Heart right ventricle (tissue), 16 donors: ENCODE data around the gene RHBDL3. TPM values are rescaled to one million over a fixed set of nuclear protein-coding genes. Genes with fewer than 3 reads are reported as not detected.
"Not testable (repeated sequence)": the region's sequence is repeated elsewhere in the genome, so short reads cannot be mapped to it uniquely, and the experiment has no call there.

Source experiments
- ATAC-seq, 8 donors: fragments of 200-7000 bp; cut with Tn5 transposase; one replicate each; pipeline ENCODE4 v1.9.1; 2020; ENCODE audit warnings: mild to moderate bottlenecking in 8 of 8, moderate library complexity in 8 of 8, moderate number of reproducible peaks in 1 of 8
- DNase-seq, 2 donors: peaks; one replicate each; pipeline ENCODE4 v3.0.0-alpha.2; 2020
- H3K27ac ChIP-seq, 10 donors: fragments of 200-600 bp; sonication (generic) in 2 of 10; one replicate each; pipeline versions ENCODE4 v1.5.0 to v1.8.0; 2020 to 2022; ENCODE audit warnings: mild to moderate bottlenecking in 3 of 10
- H3K27me3 ChIP-seq, 7 donors: fragments of 200-600 bp; one replicate each; pipeline ENCODE4 v1.8.0; 2021 to 2022; ENCODE audit warnings: mild to moderate bottlenecking in 2 of 7
- H3K36me3 ChIP-seq, 9 donors: fragments of 200-600 bp; sonication (generic) in 1 of 9; one replicate each; pipeline versions ENCODE4 v1.5.0 to v1.8.0; 2020 to 2022; ENCODE audit warnings: mild to moderate bottlenecking in 2 of 9
- H3K4me1 ChIP-seq, 9 donors: fragments of 200-600 bp; sonication (generic) in 1 of 9; one replicate each; pipeline versions ENCODE4 v1.5.0 to v1.8.0; 2020 to 2022; ENCODE audit warnings: mild to moderate bottlenecking in 4 of 9
- H3K4me3 ChIP-seq, 10 donors: fragments of 200-600 bp; sonication (generic) in 2 of 10; one replicate each; pipeline versions ENCODE4 v1.5.0 to v1.8.0; 2020 to 2022; ENCODE audit warnings: mild to moderate bottlenecking in 7 of 10, moderate library complexity in 2 of 10
- H3K9me3 ChIP-seq, 11 donors: fragments of 200-600 bp in 10 of 11; sonication (generic) in 2 of 11; one replicate each; pipeline versions ENCODE4 v1.5.0 to v1.8.0; 2013 to 2022; ENCODE audit warnings: mild to moderate bottlenecking in 2 of 11, control low read depth in 1 of 11, moderate library complexity in 1 of 11
- CTCF ChIP-seq, 9 donors: fragments of 200-600 bp; sonication (generic) in 2 of 9; IDR thresholded peaks; one replicate each; pipeline versions ENCODE4 v1.5.0 to v1.8.0; 2021 to 2022; ENCODE audit warnings: antibody characterized with exemption in 9 of 9, mild to moderate bottlenecking in 5 of 9, moderate library complexity in 1 of 9
- WGBS, 2 donors: extraction: QIAGEN DNeasy Blood & Tissue Kit; methylation state at CpG; one replicate each; pipeline ENCODE4 v1.1.7; 2013; ENCODE audit warnings: inconsistent platforms in 1 of 2; 5-methylcytosine and 5-hydroxymethylcytosine counted together
- intact Hi-C, 10 donors: fragments of 100-400 bp; cut with DNase I; formaldehyde crosslinking; loops; one replicate each; pipeline versions ENCODE4 v1.11.1 to v1.14.2; 2022
- polyA plus RNA-seq, 2 donors: library from polyadenylated mRNA; stranded (reverse); fragments of 200-250 nt; gene quantifications; one replicate each; pipeline ENCODE4 v1.2.3, GENCODE V29; 2013
- total RNA-seq, 10 donors: library from RNA; stranded (reverse); fragmentation: NEBNext Ultra II Directional in 3 of 10; extraction: Animal tissue kit (Norgen Biotek cat#: 25700) in 3 of 10; gene quantifications; one replicate each; pipeline versions ENCODE4 v1.2.1 to v1.2.4, GENCODE V29; 2021 to 2023
- donor health status: Arrhythmogenic right ventricular cardiomyopathy.
- donor health status: ischemic (EF 13 %, LVEDD 7.1; RV severe dilation, severe dysfunction).
- donor health status: healthy with polysubstance abuse.
- donor health status: DM: no; HTN: yes; CAD: no.
- donor health status: DM: no; HTN: no; CAD: no.
- donor health status: ischemic (EF 25% LVEDD 6.9; RV normal size, moderate dysfunction).
- donor health status: ischemic (EF 25% LVEDD 5.7; RV mildly dilated, moderate dysfunction).
- donor health status: healthy.
- donor health status: DM: yes; HTN: yes; CAD: no.
- donor health status: Ischemic cardiomyopathy.
- donor health status: ischemic (EF 35%, LVEDD 5.7; RV mildly dilated, moderate dysfunction).
- donor health status: nonischemic (EF 11% LVEDD 7.7; RV severe dilation, severe dysfunction).
- donor health status: DM: yes; HTN: yes; CAD: no.
- donor health status: PGD.
- donor health status: ischemic (EF 29% LVEDD 5.4; RV normal size, mild dysfunction).
- donor health status: nonischemic (EF 23%, LVEDD 6.1; RV moderate dilation, normal function).

The RHBDL3 gene
- total and polyA plus RNA-seq, 12 donors, result 0.07 to 3.7 (median 0.30) TPM; not detected in 2

GRCh38 chr17:32349854-32350665, 84.4 kb downstream of the RHBDL3 start, which contains the start of gene ZNF207:
ZNF207 (plus strand) TSS chr17:32350157; CDS start chr17:32350286, 129 bp downstream.
- Histone ChIP-seq H3K4me1 (peaks cover 14 to 51% (median 45%) of the 10 kb centered on the region in 9 donors), H3K9me3 (no peaks in the 10 kb centered on the region), H3K27ac (peak within 1 kb of the TSS; percentile 73 to 98 (median 94)), H3K36me3 (peaks cover 0 to 36% (median 9%) of the 10 kb centered on the region in 9 donors), H3K4me3 (peak within 1 kb of the TSS; percentile 66 to 95 (median 82)), H3K27me3 (no peaks in the 10 kb centered on the region)
- 0 to 1% methylated on average over 47 of the region's 47 CpGs for WGBS, 2 donors
- TF ChIP-seq CTCF (IDR thresholded peaks at IDR 0.05), result no peak
- intact Hi-C loops, result loop anchor here in 2 of 10 donors (5.0 to 10.0 kb wide), 2 partner anchors 92 to 95 kb away; partner anchors contain the start of gene PSMD11 (in 2 of the 2)
- DNase-seq, result peak; percentile 93 to 96
- ATAC-seq, result peak; percentile 97 to 100 (median 100)

- Histone ChIP-seq H3K9me3 (no peaks in the 10 kb centered on the region), H3K4me1 (peaks cover 14 to 58% (median 53%) of the 10 kb centered on the region in 9 donors), H3K36me3 (peaks cover 0 to 44% (median 9%) of the 10 kb centered on the region in 9 donors), H3K4me3 (peak overlapping the region; percentile 66 to 95 (median 82)), H3K27ac (peak overlapping the region; percentile 73 to 98 (median 94)), H3K27me3 (no peaks in the 10 kb centered on the region)
- intact Hi-C loops, result loop anchor here in 2 of 10 donors (5.0 to 10.0 kb wide), 2 partner anchors 91 to 94 kb away; partner anchors contain the start of gene PSMD11 (in 2 of the 2)
- no peak for TF ChIP-seq CTCF (IDR thresholded peaks at IDR 0.05)
- DNase-seq (peak in 1 of 2 donors; percentile 49), ATAC-seq (peak; percentile 21 to 77 (median 52))
- WGBS, 2 donors, result 0 to 1% methylated on average over 20 of the region's 20 CpGs
Measured at GRCh38 chr17:32350666-32351418, 85.2 kb downstream of the RHBDL3 start.

GRCh38 chr17:32352734-32353133, 87.1 kb downstream of the RHBDL3 start:
- intact Hi-C loops, result loop anchor here in 2 of 10 donors (5.0 to 10.0 kb wide), 2 partner anchors 90 to 92 kb away; partner anchors contain the start of gene PSMD11 (in 2 of the 2)
- not testable (repeated sequence) for DNase-seq, H3K27ac ChIP-seq, H3K9me3 ChIP-seq, ATAC-seq, H3K27me3 ChIP-seq
- peaks cover 17 to 76% (median 69%) of the 10 kb centered on the region in 9 donors for H3K4me1 ChIP-seq
- H3K4me3 ChIP-seq, result peak overlapping the region in 8 of 10 donors; percentile 78 to 95 (median 84)
- peaks cover 0 to 63% (median 9%) of the 10 kb centered on the region in 9 donors for H3K36me3 ChIP-seq
- 92 to 97% methylated on average over 9 of the region's 9 CpGs for WGBS, 2 donors

- WGBS, 2 donors, result 20 to 27% methylated on average over 6 of the region's 6 CpGs
- peak overlapping the region in 6 of 10 donors; percentile 0 to 46 (median 12) for H3K27ac ChIP-seq
- peak in 2 of 8 donors; percentile 28 to 31 for ATAC-seq
Measured at GRCh38 chr17:32355649-32356377, 90.2 kb downstream of the RHBDL3 start.

More at GRCh38 chr17:32355649-32356377, 90.2 kb downstream of the RHBDL3 start:
- Histone ChIP-seq H3K9me3 (no peaks in the 10 kb centered on the region), H3K36me3 (peaks cover 0 to 93% (median 35%) of the 10 kb centered on the region in 9 donors), H3K4me3 (peak overlapping the region in 3 of 10 donors; percentile 7 to 25 (median 11)), H3K4me1 (peaks cover 17 to 74% (median 67%) of the 10 kb centered on the region in 9 donors), H3K27me3 (no peaks in the 10 kb centered on the region)
- intact Hi-C loops, result loop anchor here in 1 of 10 donors (10.0 kb wide), 1 partner anchor 89 kb away; the partner anchor contains the start of gene PSMD11
- DNase-seq, result no peak
- TF ChIP-seq CTCF (IDR thresholded peaks at IDR 0.05), result no peak
